Osteocyte (in vitro differentiated cells): Measurements from ENCODE around the gene SNX22. TPM values are rescaled to one million over a fixed set of nuclear protein-coding genes. Genes with fewer than 3 reads are reported as not detected.

Experiments used
- DNase-seq: peaks from one replicate; pipeline ENCODE4 v3.0.0; 2021; ENCODE audit warnings: mixed read lengths; ENCODE audit not compliant: unreplicated experiment; ENCODE audit errors: extremely low spot score
- H3K27ac Mint-ChIP-seq: one replicate; pipeline ENCODE4 v1.8.0; 2021; ENCODE audit warnings: mild to moderate bottlenecking, mixed read lengths; ENCODE audit not compliant: unreplicated experiment
- H3K27me3 Mint-ChIP-seq: one replicate; pipeline ENCODE4 v1.8.0; 2021; ENCODE audit warnings: mixed read lengths; ENCODE audit not compliant: unreplicated experiment
- H3K36me3 Mint-ChIP-seq: one replicate; pipeline ENCODE4 v1.8.0; 2021; ENCODE audit warnings: mixed read lengths; ENCODE audit not compliant: unreplicated experiment
- H3K4me1 Mint-ChIP-seq: one replicate; pipeline ENCODE4 v1.8.0; 2021; ENCODE audit warnings: mixed read lengths; ENCODE audit not compliant: unreplicated experiment
- H3K4me3 Mint-ChIP-seq: one replicate; pipeline ENCODE4 v1.8.0; 2021; ENCODE audit warnings: mild to moderate bottlenecking, moderate library complexity, mixed read lengths; ENCODE audit not compliant: unreplicated experiment
- H3K9me3 Mint-ChIP-seq: one replicate; pipeline ENCODE4 v1.8.0; 2021; ENCODE audit warnings: mixed read lengths; ENCODE audit not compliant: unreplicated experiment
- CTCF ChIP-seq: fragments of 200-600 bp; sonication (generic); IDR thresholded peaks from 2 replicates; pipeline ENCODE4 v1.5.0; 2021; ENCODE audit warnings: antibody characterized with exemption, mild to moderate bottlenecking, moderate library complexity
- total RNA-seq: library from RNA; stranded (reverse); gene quantifications from 2 replicates; pipeline ENCODE4 v1.2.1, GENCODE V29; 2021

Gene SNX22
- total RNA-seq, 1 donor from 2014 or later, result 0.24 TPM

DNA sequence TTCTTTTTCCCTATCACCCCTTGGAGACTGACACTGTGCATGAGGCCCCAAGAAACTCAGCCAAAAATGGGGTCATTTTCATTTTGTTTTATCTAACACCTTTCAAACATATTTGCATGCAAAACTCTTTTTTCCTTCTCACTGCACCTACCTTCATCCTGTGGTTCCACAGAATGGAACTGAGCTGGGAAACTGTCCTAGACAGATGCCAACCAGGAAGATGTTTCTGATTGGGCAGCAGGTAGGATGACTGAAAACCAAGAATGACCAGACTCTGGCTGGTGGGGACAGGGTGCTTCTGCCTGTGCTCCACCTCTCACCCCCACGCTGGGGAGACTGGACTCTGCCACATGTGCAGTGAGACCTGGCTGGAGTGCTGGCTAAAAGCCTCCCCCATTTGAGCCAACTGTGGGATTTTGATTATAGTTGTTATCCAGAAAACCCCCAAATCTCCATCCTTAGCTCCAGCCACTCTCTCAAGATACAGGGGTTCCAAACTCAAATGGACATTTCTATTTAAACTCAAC lies 6.1 kb downstream of the SNX22 start:
- Mint-ChIP-seq H3K27ac (no peak overlapping the region), H3K4me1 (peaks cover 36% of the 10 kb centered on the region), H3K4me3 (no peak overlapping the region), H3K9me3 (no peaks in the 10 kb centered on the region), H3K36me3 (peaks cover 37% of the 10 kb centered on the region), H3K27me3 (peaks cover 3% of the 10 kb centered on the region)
- TF ChIP-seq CTCF, result no peak
- DNase-seq, result no peak

GRCh38 chr15:64158363-64159134 lies 7.0 kb downstream of the SNX22 start:
- no peak overlapping the region for H3K4me3 Mint-ChIP-seq
- TF ChIP-seq CTCF, result no peak

DNA sequence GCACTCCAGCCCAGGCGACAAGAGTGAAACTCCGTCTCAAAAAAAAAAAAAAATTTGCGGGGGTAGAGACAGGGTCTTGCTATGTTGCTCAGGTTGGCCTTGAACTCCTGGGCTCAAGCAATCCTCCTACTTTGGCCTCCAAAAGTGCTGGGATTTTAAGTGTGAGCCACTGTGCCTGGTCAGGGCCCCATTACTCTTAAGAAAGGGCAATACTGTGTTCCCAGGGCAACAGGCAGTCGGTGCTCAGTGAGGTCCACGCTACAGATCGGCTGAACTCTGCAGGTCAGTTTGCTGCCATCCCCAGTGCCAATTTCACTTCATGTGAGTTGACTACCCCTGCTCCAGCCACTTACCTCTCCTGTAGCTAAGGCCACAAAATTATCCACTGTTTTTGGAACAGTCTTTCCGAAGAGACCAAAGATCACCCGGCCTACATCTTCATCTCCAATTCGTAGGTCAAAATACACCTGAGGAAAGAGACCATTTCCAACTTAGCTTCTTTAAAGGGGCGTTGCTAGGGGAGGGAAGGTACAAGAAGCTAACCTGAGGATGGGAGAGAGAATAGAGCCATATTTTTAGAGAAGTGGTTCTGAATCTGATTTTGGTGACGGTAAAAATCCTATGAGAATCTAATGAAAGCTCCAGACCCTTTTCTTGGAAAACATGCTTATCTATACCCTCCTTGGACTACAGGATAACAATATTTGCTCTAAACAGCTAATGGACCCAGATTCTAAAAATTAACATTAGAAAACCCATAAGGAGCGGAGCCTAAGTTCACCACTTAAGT lies 10.4 kb downstream of the SNX22 start:
- TF ChIP-seq CTCF, result no peak
- peak overlapping the region; percentile 90 for H3K4me3 Mint-ChIP-seq
- H3K27me3 Mint-ChIP-seq, result no peaks in the 10 kb centered on the region
- H3K4me1 Mint-ChIP-seq, result peaks cover 41% of the 10 kb centered on the region
- DNase-seq, result no peak
- H3K36me3 Mint-ChIP-seq, result peaks cover 27% of the 10 kb centered on the region
- H3K9me3 Mint-ChIP-seq, result no peaks in the 10 kb centered on the region
- peak overlapping the region; percentile 90 for H3K27ac Mint-ChIP-seq

More at GRCh38 chr15:64158363-64159134, 7.0 kb downstream of the SNX22 start:
- H3K36me3 Mint-ChIP-seq, result peaks cover 37% of the 10 kb centered on the region
- DNase-seq, result no peak
- no peaks in the 10 kb centered on the region for H3K9me3 Mint-ChIP-seq
- peaks cover 34% of the 10 kb centered on the region for H3K4me1 Mint-ChIP-seq
- peak overlapping the region; percentile 64 for H3K27ac Mint-ChIP-seq
- no peaks in the 10 kb centered on the region for H3K27me3 Mint-ChIP-seq

- DNase-seq, result no peak
- no peaks in the 10 kb centered on the region for H3K9me3 Mint-ChIP-seq
- no peaks in the 10 kb centered on the region for H3K27me3 Mint-ChIP-seq
- H3K27ac Mint-ChIP-seq, result peak overlapping the region; percentile 90
- peak overlapping the region; percentile 90 for H3K4me3 Mint-ChIP-seq
- TF ChIP-seq CTCF, result no peak
- H3K36me3 Mint-ChIP-seq, result peaks cover 24% of the 10 kb centered on the region
- peaks cover 41% of the 10 kb centered on the region for H3K4me1 Mint-ChIP-seq
Observed at GRCh38 chr15:64162478-64162868, 10.9 kb downstream of the SNX22 start.
